Neural cell (in vitro differentiated cells): ENCODE data around the gene WDR5. TPM values are rescaled to one million over a fixed set of nuclear protein-coding genes. Genes with fewer than 3 reads are reported as not detected.

ENCODE experiments used
- H2AFZ ChIP-seq: fragments of 200-600, 300-800 bp; sonication (generic), shearing (Covaris generic); 2 replicates; pipeline ENCODE4 v1.6.0; 2014; ENCODE audit warnings: low read depth, mild to moderate bottlenecking, antibody characterized with exemption, low read length, moderate library complexity
- H3F3A ChIP-seq: fragments of 200-600 bp; shearing (Covaris generic); 2 replicates; pipeline ENCODE4 v1.6.1; 2016; ENCODE audit warnings: mild to moderate bottlenecking, moderate library complexity, mixed read lengths, antibody characterized with exemption, low read length; ENCODE audit not compliant: insufficient read depth, poor library complexity, severe bottlenecking
- H3K27ac ChIP-seq: fragments of 200-600, 300-800 bp; sonication (generic), shearing (Covaris generic); 2 replicates; pipeline ENCODE4 v1.5.1; 2014; ENCODE audit warnings: mild to moderate bottlenecking, low read length, moderate library complexity
- H3K27me3 ChIP-seq: fragments of 300-800, 200-600 bp; sonication (generic), shearing (Covaris generic); 2 replicates; pipeline ENCODE4 v1.6.0; 2014; ENCODE audit warnings: mild to moderate bottlenecking, low read depth, low read length, moderate library complexity; ENCODE audit not compliant: insufficient read depth
- H3K36me3 ChIP-seq: fragments of 300-800, 200-600 bp; sonication (generic), shearing (Covaris generic); 2 replicates; pipeline ENCODE4 v1.5.1; 2014; ENCODE audit warnings: mild to moderate bottlenecking, antibody characterized with exemption, low read length, moderate library complexity; ENCODE audit not compliant: insufficient read depth
- H3K4me2 ChIP-seq: fragments of 300-800, 200-600 bp; sonication (generic), shearing (Covaris generic); 2 replicates; pipeline ENCODE4 v1.6.0; 2014; ENCODE audit warnings: mild to moderate bottlenecking, low read length
- H3K4me3 ChIP-seq: fragments of 300-800, 200-600 bp; sonication (generic), shearing (Covaris generic); 2 replicates; pipeline ENCODE4 v1.5.1; 2014; ENCODE audit warnings: mild to moderate bottlenecking, low read length, moderate library complexity
- H3K79me2 ChIP-seq: fragments of 200-600 bp; shearing (Covaris generic); replicated peaks from 2 replicates; pipeline ENCODE4 v1.6.0; 2014; ENCODE audit warnings: mild to moderate bottlenecking, low read length, moderate library complexity; ENCODE audit not compliant: insufficient read depth
- H3K9ac ChIP-seq: fragments of 300-800, 200-600 bp; sonication (generic), shearing (Covaris generic); 2 replicates; pipeline ENCODE4 v1.6.1; 2016; ENCODE audit warnings: mild to moderate bottlenecking, low read length, mixed read lengths
- H3K9me2 ChIP-seq: fragments of 200-600 bp; shearing (Covaris generic); 2 replicates; pipeline ENCODE4 v1.6.1; 2016; ENCODE audit warnings: mild to moderate bottlenecking, low read length, mixed read lengths; ENCODE audit not compliant: insufficient read depth
- H3K9me3 ChIP-seq: fragments of 200-600, 300-800 bp; sonication (generic), shearing (Covaris generic); 2 replicates; pipeline ENCODE4 v1.6.1; 2016; ENCODE audit warnings: mild to moderate bottlenecking, mixed run types, low read length, moderate library complexity, mixed read lengths
- H4K20me1 ChIP-seq: fragments of 200-600 bp; shearing (Covaris generic); 2 replicates; pipeline ENCODE4 v1.6.1; 2016; ENCODE audit warnings: mild to moderate bottlenecking, mixed run types; ENCODE audit not compliant: insufficient read depth
- CTCF ChIP-seq: fragments of 450-650 bp; IDR thresholded peaks from 2 replicates; pipeline ENCODE4 v1.5.1; 2014; ENCODE audit warnings: antibody characterized with exemption, mild to moderate bottlenecking, moderate library complexity; ENCODE audit not compliant: poor library complexity, severe bottlenecking
- EP300 ChIP-seq: fragments of 450-650 bp; conservative IDR thresholded peaks from 2 replicates; pipeline ENCODE4 v1.6.1; 2014; ENCODE audit warnings: antibody characterized with exemption, mild to moderate bottlenecking, moderate library complexity; ENCODE audit not compliant: poor library complexity, severe bottlenecking
- EZH2 ChIP-seq: fragments of 200-600, 300-800 bp; shearing (Covaris generic), sonication (generic); IDR thresholded peaks from 2 replicates; pipeline ENCODE4 v1.6.1; 2014; ENCODE audit warnings: antibody characterized with exemption, low read length, borderline replicate concordance, mild to moderate bottlenecking; ENCODE audit not compliant: insufficient read depth, poor library complexity, severe bottlenecking
- MXI1 ChIP-seq: fragments of 450-650 bp; conservative IDR thresholded peaks from 2 replicates; pipeline ENCODE4 v1.6.1; 2014; ENCODE audit warnings: antibody characterized with exemption, mild to moderate bottlenecking; ENCODE audit not compliant: poor library complexity, severe bottlenecking
- POLR2AphosphoS5 ChIP-seq: IDR thresholded peaks from 2 replicates; pipeline ENCODE4 v1.6.1; 2012
- RAD21 ChIP-seq: fragments of 450-650 bp; conservative IDR thresholded peaks from 2 replicates; pipeline ENCODE4 v1.6.1; 2014; ENCODE audit warnings: antibody characterized with exemption, mild to moderate bottlenecking, moderate library complexity
- SMC3 ChIP-seq: fragments of 450-650 bp; conservative IDR thresholded peaks from 2 replicates; pipeline ENCODE4 v1.6.1; 2014; ENCODE audit warnings: antibody characterized with exemption, mild to moderate bottlenecking, moderate library complexity; ENCODE audit not compliant: poor library complexity
- TAF1 ChIP-seq: IDR thresholded peaks from 2 replicates; pipeline ENCODE4 v1.6.1; 2012; ENCODE audit warnings: low read depth
- polyA plus RNA-seq: library from polyadenylated mRNA; depleted of rRNA; stranded (reverse); fragments of >200 nt; gene quantifications from 2 replicates; pipeline ENCODE4 v1.2.3, GENCODE V29; 2014
- TF ChIP-seq, protein P1 (sequence below): IDR thresholded peaks from 2 replicates; pipeline ENCODE4 v1.6.1; 2012; ENCODE audit warnings: borderline replicate concordance

Gene WDR5
- polyA plus RNA-seq, 1 donor from 2014 or later = 40.2 TPM

DNA sequence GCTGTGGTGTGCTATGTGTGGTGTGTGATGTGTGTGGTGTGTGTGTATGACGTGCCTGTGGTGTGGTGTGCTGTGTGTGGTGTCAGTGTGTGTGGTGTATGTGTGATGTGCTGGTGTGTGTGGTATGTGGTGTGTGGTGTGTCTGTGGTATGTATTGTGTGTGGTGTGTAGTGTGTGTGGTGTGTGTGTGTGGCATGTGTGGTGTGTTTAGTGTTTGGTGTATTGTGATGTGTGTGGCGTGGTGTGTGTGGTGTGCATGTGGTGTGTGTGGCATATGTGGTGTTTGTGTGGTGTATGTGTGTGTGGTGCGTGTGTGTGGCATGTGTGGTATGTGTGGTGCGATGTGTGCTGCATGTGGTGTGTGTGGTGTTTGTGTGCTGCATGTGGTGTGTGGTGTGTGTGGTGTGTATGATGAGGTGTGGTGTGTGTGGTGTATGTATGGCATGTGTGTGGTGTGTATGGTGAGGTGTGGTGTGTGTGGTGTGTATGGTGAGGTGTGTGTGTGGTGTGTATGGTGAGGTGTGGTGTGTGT, 46.7 kb downstream of the WDR5 start:
- H3K36me3 ChIP-seq = no peaks in the 10 kb centered on the region
- H3K27me3 ChIP-seq = no peaks in the 10 kb centered on the region
- no peaks in the 10 kb centered on the region for H4K20me1 ChIP-seq
- TF ChIP-seq TAF1 = no peak
- TF ChIP-seq CTCF = no peak
- H3K9me3 ChIP-seq = no peaks in the 10 kb centered on the region
- no peak overlapping the region for H2AFZ ChIP-seq
- no peak overlapping the region for H3K4me3 ChIP-seq
- no peaks in the 10 kb centered on the region for H3K79me2 ChIP-seq
- H3K9me2 ChIP-seq = no peaks in the 10 kb centered on the region
- no peak overlapping the region for H3K4me2 ChIP-seq
- no peaks in the 10 kb centered on the region for H3F3A ChIP-seq
- no peak overlapping the region for H3K9ac ChIP-seq
- no peak overlapping the region for H3K27ac ChIP-seq

DNA sequence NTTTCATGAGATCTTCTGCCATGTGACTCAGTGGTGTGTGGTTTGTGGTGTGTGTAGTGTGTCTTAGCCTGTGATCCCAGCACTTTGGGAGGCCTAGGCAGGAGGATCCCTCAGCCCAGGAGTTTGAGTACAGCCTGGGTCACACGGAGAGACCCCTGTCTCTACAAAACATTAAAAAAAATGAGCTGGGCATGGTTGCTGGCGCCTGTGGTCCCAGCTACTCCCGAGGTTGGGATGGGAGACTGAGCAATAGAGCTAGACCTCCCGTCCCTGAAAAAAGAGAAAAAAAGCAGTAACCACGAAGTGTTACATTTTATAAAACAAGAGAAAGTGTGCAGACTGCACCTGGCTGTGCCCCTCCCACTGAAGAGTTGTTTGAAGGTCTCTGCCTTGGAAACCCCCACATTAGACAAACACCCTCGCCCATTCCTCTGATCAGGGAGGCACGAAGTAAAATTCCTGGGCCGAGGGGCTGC, 49.7 kb downstream of the WDR5 start:
- Histone ChIP-seq H3K4me3 (no peak overlapping the region), H3K9ac (no peak overlapping the region), H3K79me2 (no peaks in the 10 kb centered on the region), H3K36me3 (no peaks in the 10 kb centered on the region), H4K20me1 (no peaks in the 10 kb centered on the region), H2AFZ (no peak overlapping the region), H3F3A (no peaks in the 10 kb centered on the region), H3K9me3 (no peaks in the 10 kb centered on the region), H3K27ac (no peak overlapping the region), H3K27me3 (no peaks in the 10 kb centered on the region), H3K9me2 (no peaks in the 10 kb centered on the region), H3K4me2 (no peak overlapping the region)
- TF ChIP-seq CTCF (no peak), MXI1 (no peak), TAF1 (no peak), EZH2 (no peak), EP300 (no peak), POLR2AphosphoS5 (no peak), RAD21 (no peak), SMC3 (no peak)
- TF ChIP-seq, protein P1, sequence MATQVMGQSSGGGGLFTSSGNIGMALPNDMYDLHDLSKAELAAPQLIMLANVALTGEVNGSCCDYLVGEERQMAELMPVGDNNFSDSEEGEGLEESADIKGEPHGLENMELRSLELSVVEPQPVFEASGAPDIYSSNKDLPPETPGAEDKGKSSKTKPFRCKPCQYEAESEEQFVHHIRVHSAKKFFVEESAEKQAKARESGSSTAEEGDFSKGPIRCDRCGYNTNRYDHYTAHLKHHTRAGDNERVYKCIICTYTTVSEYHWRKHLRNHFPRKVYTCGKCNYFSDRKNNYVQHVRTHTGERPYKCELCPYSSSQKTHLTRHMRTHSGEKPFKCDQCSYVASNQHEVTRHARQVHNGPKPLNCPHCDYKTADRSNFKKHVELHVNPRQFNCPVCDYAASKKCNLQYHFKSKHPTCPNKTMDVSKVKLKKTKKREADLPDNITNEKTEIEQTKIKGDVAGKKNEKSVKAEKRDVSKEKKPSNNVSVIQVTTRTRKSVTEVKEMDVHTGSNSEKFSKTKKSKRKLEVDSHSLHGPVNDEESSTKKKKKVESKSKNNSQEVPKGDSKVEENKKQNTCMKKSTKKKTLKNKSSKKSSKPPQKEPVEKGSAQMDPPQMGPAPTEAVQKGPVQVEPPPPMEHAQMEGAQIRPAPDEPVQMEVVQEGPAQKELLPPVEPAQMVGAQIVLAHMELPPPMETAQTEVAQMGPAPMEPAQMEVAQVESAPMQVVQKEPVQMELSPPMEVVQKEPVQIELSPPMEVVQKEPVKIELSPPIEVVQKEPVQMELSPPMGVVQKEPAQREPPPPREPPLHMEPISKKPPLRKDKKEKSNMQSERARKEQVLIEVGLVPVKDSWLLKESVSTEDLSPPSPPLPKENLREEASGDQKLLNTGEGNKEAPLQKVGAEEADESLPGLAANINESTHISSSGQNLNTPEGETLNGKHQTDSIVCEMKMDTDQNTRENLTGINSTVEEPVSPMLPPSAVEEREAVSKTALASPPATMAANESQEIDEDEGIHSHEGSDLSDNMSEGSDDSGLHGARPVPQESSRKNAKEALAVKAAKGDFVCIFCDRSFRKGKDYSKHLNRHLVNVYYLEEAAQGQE = no peak
